IPS-20b (cell line): Measurements from ENCODE around the gene MEAF6.
"Not testable (repeated sequence)": the region's sequence is repeated elsewhere in the genome, so short reads cannot be mapped to it uniquely, and the experiment has no call there.

ENCODE experiments used
- H3K27ac ChIP-seq: one replicate; pipeline ENCODE4 v1.5.1; 2013; ENCODE audit warnings: low read length
- H3K27me3 ChIP-seq: 2 replicates; pipeline ENCODE4 v1.6.1; 2013; ENCODE audit warnings: mild to moderate bottlenecking, low read length, inconsistent platforms; ENCODE audit not compliant: insufficient read depth
- H3K36me3 ChIP-seq: 2 replicates; pipeline ENCODE4 v1.6.1; 2013; ENCODE audit warnings: low read depth, mild to moderate bottlenecking, inconsistent platforms, low read length, moderate library complexity; ENCODE audit not compliant: insufficient read depth
- H3K4me1 ChIP-seq: 2 replicates; pipeline ENCODE4 v1.6.1; 2013; ENCODE audit warnings: mild to moderate bottlenecking, control low read depth, inconsistent platforms, low read length, moderate library complexity; ENCODE audit not compliant: insufficient read depth
- H3K4me3 ChIP-seq: 2 replicates; pipeline ENCODE4 v1.5.1; 2013; ENCODE audit warnings: mild to moderate bottlenecking, low read length, inconsistent platforms
- H3K9ac ChIP-seq: 2 replicates; pipeline ENCODE4 v1.6.1; 2013; ENCODE audit warnings: low read depth, mild to moderate bottlenecking, inconsistent platforms, low read length, moderate library complexity
- H3K9me3 ChIP-seq: 2 replicates; pipeline ENCODE4 v1.6.1; 2013; ENCODE audit warnings: mild to moderate bottlenecking, low read depth, low read length, inconsistent platforms; ENCODE audit not compliant: insufficient read depth

MEAF6 gene

DNA sequence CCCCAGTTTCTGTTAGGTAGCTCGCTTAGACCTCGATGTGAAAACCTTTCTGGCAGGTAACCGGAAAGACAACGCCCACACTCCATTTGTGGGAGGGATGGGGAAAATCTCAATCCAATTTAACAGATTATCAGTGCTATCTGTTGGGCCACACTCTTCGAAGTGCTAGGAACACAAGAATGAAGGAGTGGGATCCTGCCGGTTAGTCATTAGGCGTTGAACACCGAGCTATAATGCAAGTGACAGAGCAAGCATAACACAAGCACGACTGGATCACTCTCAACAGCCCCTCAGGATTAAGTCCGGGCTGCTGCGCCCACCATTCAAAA, 39.0 kb upstream of the MEAF6 start:
- peak overlapping the region; percentile 81 for H3K9ac ChIP-seq
- peaks cover 10% of the 10 kb centered on the region for H3K4me1 ChIP-seq
- peaks cover 4% of the 10 kb centered on the region for H3K9me3 ChIP-seq
- peaks cover 34% of the 10 kb centered on the region for H3K36me3 ChIP-seq
- peak overlapping the region; percentile 92 for H3K4me3 ChIP-seq
- H3K27ac ChIP-seq, result no peak overlapping the region
- no peaks in the 10 kb centered on the region for H3K27me3 ChIP-seq

DNA sequence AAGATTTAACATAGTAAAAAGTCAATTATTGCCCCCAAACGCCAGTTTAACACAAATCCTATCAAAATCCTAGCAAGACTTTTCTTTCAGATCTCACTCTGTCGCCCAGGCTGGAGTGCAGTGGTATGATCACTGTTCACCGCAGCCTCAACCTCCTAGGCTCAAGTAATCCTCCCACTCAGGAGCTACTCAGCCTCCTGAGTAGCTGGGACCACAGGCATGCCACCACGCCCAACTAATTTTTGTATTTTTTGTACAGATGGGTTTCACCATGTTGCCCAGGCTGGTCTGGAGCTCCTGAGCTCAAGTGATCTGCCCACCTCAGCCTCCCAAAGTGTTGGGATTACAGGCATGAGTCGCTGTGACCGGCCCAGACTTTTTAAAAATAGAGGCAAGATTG, 34.8 kb upstream of the MEAF6 start:
- no peaks in the 10 kb centered on the region for H3K27me3 ChIP-seq
- no peak overlapping the region for H3K4me3 ChIP-seq
- no peak overlapping the region for H3K27ac ChIP-seq
- peaks cover under 1% of the 10 kb centered on the region; the same call in 1 of the 2 replicates for H3K9me3 ChIP-seq
- H3K36me3 ChIP-seq, result peaks cover 64% of the 10 kb centered on the region
- H3K9ac ChIP-seq, result no peak overlapping the region
- peaks cover 6% of the 10 kb centered on the region; the same call in 1 of the 2 replicates for H3K4me1 ChIP-seq

DNA sequence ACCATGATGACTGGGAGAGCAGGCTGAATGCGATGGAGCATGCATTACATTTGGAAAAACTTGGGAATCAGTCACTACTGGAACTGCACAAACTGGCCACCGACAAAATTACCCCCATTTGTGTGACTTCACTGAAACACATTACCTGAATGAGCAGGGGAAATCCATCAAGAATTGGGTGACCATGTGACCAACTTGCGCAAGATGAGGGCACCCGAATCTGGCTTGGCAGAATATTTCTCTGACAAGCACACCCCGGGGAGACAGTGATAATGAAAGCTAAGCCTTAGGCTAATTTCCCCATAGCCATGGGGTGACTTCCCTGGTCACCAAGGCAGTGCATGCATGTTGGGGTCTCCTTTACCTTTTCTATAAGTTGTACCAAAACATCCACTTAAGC, 30.5 kb upstream of the MEAF6 start:
- H3K4me3 ChIP-seq, result no peak overlapping the region
- H3K27ac ChIP-seq, result no peak overlapping the region
- no peaks in the 10 kb centered on the region for H3K4me1 ChIP-seq
- no peaks in the 10 kb centered on the region for H3K9me3 ChIP-seq
- no peaks in the 10 kb centered on the region for H3K27me3 ChIP-seq
- no peak overlapping the region for H3K9ac ChIP-seq
- H3K36me3 ChIP-seq, result peaks cover 76% of the 10 kb centered on the region

DNA sequence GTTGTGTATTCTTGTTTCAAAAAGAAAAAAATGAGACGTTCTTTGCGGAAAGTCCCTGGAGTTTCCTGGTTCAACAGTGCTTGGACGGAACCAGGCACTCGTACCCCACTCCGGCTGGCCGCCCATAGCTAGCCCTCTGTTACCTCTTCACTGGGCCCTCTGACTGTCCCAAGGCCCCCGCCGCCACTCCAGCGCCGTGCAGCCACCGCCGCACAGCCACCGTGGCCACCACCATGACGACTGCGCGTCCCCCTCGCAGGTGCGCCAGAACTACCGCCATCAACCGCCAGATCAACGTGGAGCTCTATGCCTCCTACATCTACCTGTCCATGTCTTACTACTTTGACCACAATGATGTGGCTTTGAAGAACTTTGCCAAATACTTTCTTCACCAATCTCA, 30.0 kb upstream of the MEAF6 start:
- Histone ChIP-seq H3K9me3 (no peaks in the 10 kb centered on the region), H3K27me3 (no peaks in the 10 kb centered on the region), H3K4me1 (no peaks in the 10 kb centered on the region), H3K36me3 (peaks cover 76% of the 10 kb centered on the region), H3K27ac (no peak overlapping the region), H3K9ac (no peak overlapping the region), H3K4me3 (no peak overlapping the region)

DNA sequence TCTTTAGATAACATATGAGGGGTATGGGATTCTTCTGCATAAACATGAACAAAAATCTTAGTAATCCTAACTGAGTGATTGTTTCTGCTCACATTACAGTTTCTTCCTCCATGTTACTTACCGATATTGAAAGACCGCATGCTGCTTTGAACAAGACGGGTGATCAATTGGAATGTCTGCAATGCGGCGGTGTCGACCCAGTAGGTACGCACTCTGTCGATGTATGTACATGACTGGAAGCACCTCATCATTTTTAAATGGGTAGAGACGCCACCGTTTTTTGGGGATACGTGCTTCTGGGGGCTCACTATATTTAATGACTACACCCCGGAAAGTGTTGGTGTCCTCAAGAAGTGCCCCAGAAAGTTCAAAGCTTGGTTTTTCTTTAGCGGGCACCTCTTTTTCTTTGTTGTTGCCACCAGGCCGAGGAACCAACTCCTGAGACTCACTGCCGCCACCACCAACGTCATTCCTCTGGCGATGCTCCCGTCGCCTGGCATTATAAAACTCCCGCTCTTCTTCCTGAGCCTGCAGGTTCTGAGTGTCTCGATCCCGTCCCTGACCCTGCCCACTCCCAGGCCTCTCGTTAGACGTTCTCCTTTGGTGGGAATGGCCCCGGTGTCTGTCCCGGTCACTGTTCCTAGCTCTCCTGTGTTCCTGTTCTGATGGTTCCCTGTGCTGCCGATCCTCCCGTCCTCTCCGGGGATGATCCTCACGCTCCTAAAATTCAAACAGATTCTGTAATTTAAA, 25.6 kb upstream of the MEAF6 start:
- Histone ChIP-seq H3K27ac (no peak overlapping the region), H3K4me1 (no peaks in the 10 kb centered on the region), H3K4me3 (no peak overlapping the region), H3K9ac (no peak overlapping the region), H3K27me3 (no peaks in the 10 kb centered on the region), H3K36me3 (peaks cover 80% of the 10 kb centered on the region), H3K9me3 (no peaks in the 10 kb centered on the region)

DNA sequence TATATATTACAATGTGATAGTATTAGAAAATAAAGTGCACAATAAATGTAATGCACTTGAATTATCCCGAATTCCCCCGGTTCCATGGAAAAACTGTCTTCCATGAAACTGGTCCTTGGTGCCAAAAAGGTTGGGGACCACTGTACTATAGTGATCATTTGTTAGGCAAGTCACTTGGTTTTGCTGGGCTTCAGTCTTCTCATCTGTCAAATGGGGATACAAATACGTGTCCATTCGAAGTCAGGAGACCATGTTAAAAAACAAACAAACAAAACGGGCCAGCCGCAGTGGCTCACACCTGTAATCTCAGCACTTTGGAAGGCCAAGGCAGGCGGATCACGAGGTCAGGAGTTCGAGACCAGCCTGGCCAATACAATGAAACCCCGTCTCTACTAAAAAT, 24.6 kb upstream of the MEAF6 start:
- H3K9me3 ChIP-seq, H3K27ac ChIP-seq, H3K4me1 ChIP-seq, H3K27me3 ChIP-seq, H3K9ac ChIP-seq, H3K4me3 ChIP-seq: not testable (repeated sequence)
- peaks cover 74% of the 10 kb centered on the region for H3K36me3 ChIP-seq

DNA sequence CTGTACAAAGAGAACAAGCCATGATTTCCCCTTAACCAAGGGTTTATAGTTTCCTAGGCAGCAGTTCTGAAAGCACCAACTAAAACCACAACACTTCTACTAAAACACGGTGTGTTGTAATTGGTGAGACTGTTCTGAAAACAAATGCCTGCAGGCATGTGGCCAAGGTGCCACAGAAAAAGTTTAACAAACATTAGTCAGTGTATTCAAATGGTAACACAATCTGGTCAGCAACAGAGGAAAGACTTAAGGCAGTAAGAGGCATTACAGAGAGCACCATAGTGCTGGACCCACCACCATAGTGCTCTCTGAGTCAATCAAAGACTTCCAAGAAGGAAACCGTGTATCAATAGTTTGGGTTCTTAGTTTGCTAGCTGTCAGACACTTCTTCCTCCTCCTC, 22.8 kb upstream of the MEAF6 start:
- no peaks in the 10 kb centered on the region for H3K9me3 ChIP-seq
- H3K4me1 ChIP-seq, result no peaks in the 10 kb centered on the region
- no peak overlapping the region for H3K27ac ChIP-seq
- no peak overlapping the region for H3K9ac ChIP-seq
- H3K4me3 ChIP-seq, result no peak overlapping the region
- no peaks in the 10 kb centered on the region for H3K27me3 ChIP-seq
- peaks cover 60% of the 10 kb centered on the region for H3K36me3 ChIP-seq

DNA sequence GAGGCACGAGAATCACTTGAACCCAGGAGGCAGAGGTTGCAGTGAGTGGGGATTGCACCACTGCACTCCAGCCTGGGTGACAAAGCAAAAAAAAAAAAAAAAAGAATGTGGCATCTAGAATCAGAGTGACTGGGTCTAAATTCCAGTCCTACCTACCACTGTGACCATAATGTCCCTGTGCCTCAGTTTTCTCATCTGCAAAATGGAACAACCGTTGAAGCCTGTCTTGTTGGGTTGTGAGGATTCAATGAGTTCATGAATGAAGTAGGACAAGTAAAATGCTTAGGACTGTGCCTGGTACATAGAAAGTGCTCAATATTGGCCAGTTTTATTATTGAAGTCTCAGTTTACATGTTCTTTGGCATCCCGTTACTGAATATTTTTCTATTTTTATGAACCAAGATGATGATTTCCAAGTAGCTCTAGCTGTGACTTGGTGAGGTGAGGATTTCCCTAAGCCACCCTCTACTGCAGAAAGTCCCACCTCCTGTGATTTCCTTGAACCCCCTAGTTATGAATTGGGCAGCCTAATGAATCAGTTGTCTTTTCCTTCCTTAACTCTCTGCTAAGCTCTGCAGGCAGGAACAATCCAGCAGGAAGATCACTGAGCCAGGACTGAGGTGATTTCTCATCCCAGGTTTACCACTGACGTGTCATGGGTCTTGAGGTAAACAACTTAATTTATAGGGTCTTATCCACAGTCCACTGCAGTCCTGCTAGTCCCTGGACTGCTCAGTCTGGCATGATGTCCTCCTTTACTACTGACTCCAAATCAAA, 18.9 kb upstream of the MEAF6 start:
- Histone ChIP-seq H3K4me3 (no peak overlapping the region), H3K36me3 (peaks cover 28% of the 10 kb centered on the region), H3K9me3 (no peaks in the 10 kb centered on the region), H3K4me1 (no peaks in the 10 kb centered on the region), H3K27ac (no peak overlapping the region), H3K9ac (no peak overlapping the region), H3K27me3 (no peaks in the 10 kb centered on the region)

DNA sequence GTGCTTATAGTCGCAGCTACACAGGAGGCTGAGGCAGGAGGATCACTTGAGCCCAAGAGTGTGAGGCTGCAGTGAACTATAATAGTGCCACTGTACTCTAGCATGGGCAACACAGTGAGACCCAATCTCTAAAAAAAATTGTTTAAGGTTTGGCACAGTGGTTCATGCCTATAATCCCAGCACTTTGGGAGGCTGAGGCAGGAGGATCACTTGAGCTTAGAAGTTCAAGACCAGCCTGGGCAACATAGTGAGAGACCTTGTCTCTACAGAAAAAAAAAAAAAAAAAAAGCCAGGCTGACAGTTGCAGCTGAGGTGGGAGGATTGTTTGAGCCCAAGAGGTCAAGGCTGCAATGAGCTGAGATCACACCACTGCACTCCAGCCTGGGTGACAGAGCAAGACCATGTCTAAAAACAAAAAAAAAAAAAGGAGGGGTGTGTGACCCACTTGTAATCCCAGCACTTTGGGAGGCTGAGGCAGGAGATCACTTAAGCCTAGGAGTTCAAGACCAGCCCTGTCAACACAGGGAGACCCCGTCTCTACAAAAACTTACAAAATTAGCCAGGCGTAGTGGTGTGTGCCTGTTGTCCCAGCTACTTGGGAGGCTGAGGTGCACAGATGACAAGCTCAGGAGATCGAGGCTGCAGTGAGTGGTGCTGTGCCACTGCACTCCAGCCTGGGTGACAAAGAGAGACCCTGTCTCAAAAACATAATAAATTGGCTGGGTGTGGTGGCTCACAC, 18.0 kb upstream of the MEAF6 start:
- H3K27me3 ChIP-seq, H3K9me3 ChIP-seq, H3K4me1 ChIP-seq, H3K4me3 ChIP-seq, H3K27ac ChIP-seq, H3K9ac ChIP-seq: not testable (repeated sequence)
- H3K36me3 ChIP-seq, result peaks cover 21% of the 10 kb centered on the region

DNA sequence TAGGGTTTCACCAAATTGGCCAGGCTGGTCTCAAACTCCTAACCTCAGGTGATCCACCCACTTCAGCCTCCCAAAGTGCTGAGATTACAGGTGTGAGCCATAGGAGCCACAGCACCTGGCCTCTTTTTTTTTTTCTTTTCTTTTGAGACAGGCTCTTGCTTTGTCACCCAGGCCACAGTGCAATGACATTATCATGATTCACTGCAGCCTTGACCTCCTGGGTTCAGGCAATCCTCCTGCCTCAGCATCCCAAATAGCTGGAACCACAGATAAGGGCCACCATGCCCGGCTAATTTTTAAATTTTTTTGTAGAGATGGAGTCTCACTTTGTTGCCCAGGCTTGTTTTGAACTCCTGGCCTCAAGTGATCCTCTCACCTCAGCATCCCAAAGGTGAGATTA, 15.3 kb upstream of the MEAF6 start:
- not testable (repeated sequence) for H3K36me3 ChIP-seq, H3K4me1 ChIP-seq, H3K9ac ChIP-seq, H3K9me3 ChIP-seq, H3K27me3 ChIP-seq, H3K4me3 ChIP-seq, H3K27ac ChIP-seq

DNA sequence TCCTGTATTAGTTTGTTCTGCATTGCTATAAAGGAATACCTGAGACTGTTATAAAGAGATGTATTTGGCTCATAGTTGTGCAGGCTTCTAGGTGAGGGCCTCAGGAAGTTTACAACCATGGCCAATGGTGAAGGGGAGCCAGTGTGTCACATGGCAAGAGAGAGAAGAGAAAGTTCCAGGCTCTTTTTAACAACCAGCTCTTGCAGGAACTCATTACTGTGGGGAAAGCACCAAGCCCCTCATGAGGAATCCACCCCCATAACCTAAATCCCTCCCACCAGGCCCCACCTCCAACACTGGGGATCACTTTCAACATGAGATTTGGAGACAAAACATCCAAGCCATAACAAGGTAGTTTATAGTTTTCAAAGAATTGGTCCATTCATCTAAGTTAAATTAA, 5.0 kb upstream of the MEAF6 start:
- Histone ChIP-seq H3K4me3 (no peak overlapping the region), H3K9me3 (no peaks in the 10 kb centered on the region), H3K4me1 (peaks cover 8% of the 10 kb centered on the region; the same call in 1 of the 2 replicates)

DNA sequence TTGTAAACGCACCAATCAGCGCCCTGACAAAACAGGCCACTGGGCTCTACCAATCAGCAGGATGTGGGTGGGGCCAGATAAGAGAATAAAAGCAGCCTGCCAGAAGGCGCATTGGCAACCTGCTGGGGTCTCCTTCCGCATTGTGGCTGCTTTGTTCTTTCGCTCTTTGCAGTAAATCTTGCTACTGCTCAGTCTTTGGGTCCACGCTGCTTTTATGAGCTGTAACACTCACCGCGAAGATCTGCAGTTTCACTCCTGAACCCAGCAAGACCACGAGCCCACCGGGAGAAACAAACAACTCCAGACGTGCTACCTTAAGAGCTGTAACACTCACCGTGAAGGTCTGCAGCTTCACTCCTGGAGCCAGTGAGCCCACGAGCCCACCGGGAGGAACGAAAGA, 4.4 kb upstream of the MEAF6 start:
- not testable (repeated sequence) for H3K27ac ChIP-seq, H3K4me3 ChIP-seq, H3K9ac ChIP-seq, H3K9me3 ChIP-seq, H3K36me3 ChIP-seq, H3K4me1 ChIP-seq
- H3K27me3 ChIP-seq, result peaks cover 11% of the 10 kb centered on the region

More for the DNA sequence above, 5.0 kb upstream of the MEAF6 start:
- Histone ChIP-seq H3K27me3 (peaks cover 11% of the 10 kb centered on the region), H3K27ac (no peak overlapping the region), H3K9ac (no peak overlapping the region), H3K36me3 (no peaks in the 10 kb centered on the region)
